HCT116 (cell line): ENCODE measurements around the gene PRDX3. TPM values are rescaled to one million over a fixed set of nuclear protein-coding genes. Genes with fewer than 3 reads are reported as not detected.

Experiments
- ATAC-seq: fragments of 200-7000 bp; cut with Tn5 transposase; 2 replicates; pipeline ENCODE4 v1.9.1; 2020; ENCODE audit warnings: mild to moderate bottlenecking, moderate library complexity
- BruUV-seq: library from RNA; stranded (reverse); fragments of 400-500 nt; replicated peaks from 2 replicates; lab custom pipeline; 2021; lab: Mats Ljungman, UMichigan
- CTCF ChIA-PET: fragments of 300-600 bp; sonication (Branson Sonifier 250); formaldehyde crosslinking; loops from one replicate; lab custom pipeline; 2021; ENCODE audit warnings: antibody characterized with exemption; lab: Charles Lee
- POLR2A ChIA-PET: fragments of 300-600, 350-600 bp; sonication (Branson Sonifier 250); formaldehyde crosslinking; loops from one replicate; lab custom pipeline; 2021; ENCODE audit warnings: antibody characterized with exemption; lab: Charles Lee
- RAD21 ChIA-PET, 2 experiments: fragments of 300-600 bp; sonication (Branson Sonifier 250); formaldehyde crosslinking; loops; one replicate each; lab custom pipeline; 2023; ENCODE audit warnings: low total read pairs in 2 of 2; ENCODE audit not compliant: uncharacterized antibody in 2 of 2, unreplicated experiment in 2 of 2, low non-redundant PET in 1 of 2; lab: Charles Lee
- DNase-seq: peaks from one replicate; pipeline ENCODE4 v3.0.0-alpha.2; 2010; ENCODE audit warnings: low read depth, low spot score
- H2AFZ ChIP-seq: fragments of 200-600 bp; shearing (Covaris generic), sonication (generic); 2 replicates; pipeline ENCODE4 v1.6.1; 2017; ENCODE audit warnings: low read depth, mixed run types, mixed read lengths, antibody characterized with exemption, low read length; ENCODE audit not compliant: poor library complexity, severe bottlenecking
- H3K27ac ChIP-seq: 2 replicates; pipeline ENCODE4 v1.5.1; 2012; ENCODE audit warnings: low read depth, low read length
- H3K27me3 ChIP-seq: fragments of 200-600 bp; sonication (generic); 2 replicates; pipeline ENCODE4 v1.6.1; 2016; ENCODE audit warnings: mixed run types, low read length, mixed read lengths; ENCODE audit not compliant: insufficient read depth
- H3K36me3 ChIP-seq, 2 experiments: fragments of 200-500 bp in 1 of 2; fragments of 200-600 bp in 1 of 2; sonication (Bioruptor generic) in 1 of 2; sonication (generic) in 1 of 2; 2 replicates each; pipeline versions ENCODE4 v1.5.1 to v1.6.1; 2014 to 2016; ENCODE audit warnings: low read length in 2 of 2, inconsistent platforms in 1 of 2, mixed read lengths in 1 of 2, mixed run types in 1 of 2; ENCODE audit not compliant: insufficient read depth in 2 of 2, control insufficient read depth in 1 of 2
- H3K4me1 ChIP-seq, 2 experiments: fragments of 200-600 bp in 1 of 2; sonication (generic) in 1 of 2; 2 replicates each; pipeline versions ENCODE4 v1.5.1 to v1.6.1; 2012 to 2017; ENCODE audit warnings: low read length in 2 of 2, inconsistent platforms in 1 of 2, mild to moderate bottlenecking in 1 of 2, mixed read lengths in 1 of 2, mixed run types in 1 of 2, moderate library complexity in 1 of 2; ENCODE audit not compliant: insufficient read depth in 2 of 2, control insufficient read depth in 1 of 2
- H3K4me2 ChIP-seq: fragments of 200-600 bp; sonication (generic); 2 replicates; pipeline ENCODE4 v1.6.1; 2017; ENCODE audit warnings: mixed run types, low read length, mixed read lengths
- H3K4me3 ChIP-seq, 2 experiments: fragments of 200-600 bp in 1 of 2; sonication (generic) in 1 of 2; replicated peaks in 1 of 2; 2 replicates each; pipeline ENCODE4 v1.5.1; 2011 to 2016; ENCODE audit warnings: low read length in 2 of 2, control low read depth in 1 of 2, low read depth in 1 of 2, mild to moderate bottlenecking in 1 of 2, mixed read lengths in 1 of 2, mixed run types in 1 of 2
- H3K79me2 ChIP-seq: fragments of 200-600 bp; sonication (generic); 2 replicates; pipeline ENCODE4 v1.6.1; 2017; ENCODE audit warnings: mild to moderate bottlenecking, mixed run types, low read length, moderate library complexity, mixed read lengths; ENCODE audit not compliant: insufficient read depth
- H3K9ac ChIP-seq: fragments of 200-600 bp; sonication (generic); 2 replicates; pipeline ENCODE4 v1.6.1; 2016; ENCODE audit warnings: low read length, mixed read lengths
- H3K9me2 ChIP-seq: fragments of 200-600 bp; sonication (generic), shearing (Covaris generic); 2 replicates; pipeline ENCODE4 v1.6.1; 2017; ENCODE audit warnings: mixed run types, mild to moderate bottlenecking, moderate library complexity; ENCODE audit not compliant: insufficient read depth
- H3K9me3 ChIP-seq, 2 experiments: fragments of 200-500 bp in 1 of 2; fragments of 200-600 bp in 1 of 2; sonication (Bioruptor generic) in 1 of 2; sonication (generic) in 1 of 2; 2 replicates each; pipeline ENCODE4 v1.6.1; 2014 to 2017; ENCODE audit warnings: low read length in 2 of 2, mixed read lengths in 2 of 2, inconsistent platforms in 1 of 2, low read depth in 1 of 2, mild to moderate bottlenecking in 1 of 2, mixed run types in 1 of 2, moderate library complexity in 1 of 2; ENCODE audit not compliant: control insufficient read depth in 1 of 2, insufficient read depth in 1 of 2
- H4K20me1 ChIP-seq: fragments of 200-600 bp; sonication (generic), shearing (Covaris generic); 2 replicates; pipeline ENCODE4 v1.6.1; 2017; ENCODE audit warnings: mixed run types, mild to moderate bottlenecking, moderate library complexity; ENCODE audit not compliant: insufficient read depth
- ATF3 ChIP-seq: IDR thresholded peaks from 2 replicates; pipeline ENCODE4 v1.6.1; 2012
- CBX3 ChIP-seq: IDR thresholded peaks from 2 replicates; pipeline ENCODE4 v1.6.1; 2012; ENCODE audit warnings: low read depth
- CEBPB ChIP-seq: IDR thresholded peaks from 2 replicates; pipeline ENCODE4 v1.6.1; 2012; ENCODE audit warnings: low read depth
- CTCF ChIP-seq, 3 experiments: fragments of 200-600 bp in 1 of 3; sonication (generic) in 1 of 3; IDR thresholded peaks in 2 of 3; conservative IDR thresholded peaks in 1 of 3; 2 replicates each; pipeline ENCODE4 v1.5.1; 2012 to 2017; ENCODE audit warnings: low read depth in 2 of 3, low read length in 2 of 3, antibody characterized with exemption in 1 of 3, borderline replicate concordance in 1 of 3, control low read depth in 1 of 3, mild to moderate bottlenecking in 1 of 3, mixed read lengths in 1 of 3, mixed run types in 1 of 3, moderate library complexity in 1 of 3; ENCODE audit not compliant: insufficient read depth in 1 of 3
- EGR1 ChIP-seq: IDR thresholded peaks from 2 replicates; pipeline ENCODE4 v1.6.1; 2012; ENCODE audit warnings: low read depth
- ELF1 ChIP-seq: IDR thresholded peaks from 2 replicates; pipeline ENCODE4 v1.6.1; 2012; ENCODE audit warnings: low read depth, borderline replicate concordance
- EZH2phosphoT487 ChIP-seq: fragments of 200-600 bp; IDR thresholded peaks from 2 replicates; pipeline ENCODE4 v1.6.1; 2018; ENCODE audit warnings: antibody characterized with exemption, borderline replicate concordance
- FOSL1 ChIP-seq: IDR thresholded peaks from 2 replicates; pipeline ENCODE4 v1.6.1; 2012; ENCODE audit warnings: low read depth
- JUND ChIP-seq: IDR thresholded peaks from 2 replicates; pipeline ENCODE4 v1.6.1; 2012
- MAX ChIP-seq: IDR thresholded peaks from 2 replicates; pipeline ENCODE4 v1.6.1; 2012
- POLR2A ChIP-seq: IDR thresholded peaks from 2 replicates; pipeline ENCODE4 v1.7.0; 2011; ENCODE audit warnings: borderline replicate concordance; ENCODE audit not compliant: insufficient read depth, insufficient read length; ENCODE audit errors: extremely low read depth
- POLR2AphosphoS5 ChIP-seq: IDR thresholded peaks from 2 replicates; pipeline ENCODE4 v1.6.1; 2011; ENCODE audit warnings: mild to moderate bottlenecking, low read depth, low read length, moderate library complexity
- SP1 ChIP-seq: IDR thresholded peaks from 2 replicates; pipeline ENCODE4 v1.6.1; 2012; ENCODE audit warnings: low read depth
- SRF ChIP-seq: IDR thresholded peaks from 2 replicates; pipeline ENCODE4 v1.6.1; 2012; ENCODE audit warnings: low read depth
- ZBTB33 ChIP-seq: IDR thresholded peaks from 2 replicates; pipeline ENCODE4 v1.6.1; 2011; ENCODE audit warnings: mild to moderate bottlenecking, low read length, moderate library complexity; ENCODE audit not compliant: insufficient replicate concordance; ENCODE audit errors: extremely low read depth
- ZFX ChIP-seq: fragments of 450-650 bp; IDR thresholded peaks from 2 replicates; pipeline ENCODE4 v1.6.1; 2017
- intact Hi-C: fragments of 100-400 bp; cut with micrococcal nuclease; formaldehyde crosslinking; loops from 2 replicates; pipeline ENCODE4 v1.10.0; 2022
- total RNA-seq: library from RNA; stranded (reverse); gene quantifications from one replicate; pipeline ENCODE4 v1.2.1, GENCODE V29; 2021; ENCODE audit not compliant: unreplicated experiment

The PRDX3 gene
- total RNA-seq, 1 experiment from 2014 or later = 281 TPM

- H4K20me1 ChIP-seq = no peaks in the 10 kb centered on the region
- ChIA-PET RAD21 (no interaction called here), POLR2A (no interaction called here), CTCF (interaction anchor here (1.1 kb wide), 1 partner anchor 14 kb away, joined by 5 read pairs; no protein-coding TSS in a partner anchor)
- no peak overlapping the region for H3K27ac ChIP-seq
- no peak for DNase-seq
- intact Hi-C loops = no loop called here
- H3K9me2 ChIP-seq = no peaks in the 10 kb centered on the region
- BruUV-seq = no TSS peak
- no peak overlapping the region for H2AFZ ChIP-seq
- no peak overlapping the region for H3K4me2 ChIP-seq
- no peaks in the 10 kb centered on the region for H3K36me3 ChIP-seq
- H3K9ac ChIP-seq = no peak overlapping the region
- TF ChIP-seq EZH2phosphoT487 (no peak), JUND (no peak), SP1 (no peak)
- no peaks in the 10 kb centered on the region for H3K79me2 ChIP-seq
- no peaks in the 10 kb centered on the region for H3K27me3 ChIP-seq
- H3K4me3 ChIP-seq = no peak overlapping the region
- no peak for ATAC-seq
- H3K4me1 ChIP-seq = peaks cover 0 to 6% of the 10 kb centered on the region in 2 experiments; a peak in 1 of 4 replicates
- no peaks in the 10 kb centered on the region for H3K9me3 ChIP-seq
Measured at GRCh38 chr10:119222966-119223386, 44.4 kb upstream of the PRDX3 start.

GRCh38 chr10:119222537-119222936, 43.9 kb upstream of the PRDX3 start:
- Histone ChIP-seq H3K27me3 (no peaks in the 10 kb centered on the region), H3K27ac (no peak overlapping the region), H3K4me2 (no peak overlapping the region), H3K36me3 (no peaks in the 10 kb centered on the region), H3K79me2 (no peaks in the 10 kb centered on the region), H2AFZ (no peak overlapping the region), H3K9me3 (no peaks in the 10 kb centered on the region), H3K4me3 (no peak overlapping the region), H4K20me1 (no peaks in the 10 kb centered on the region), H3K4me1 (peaks cover 0 to 6% of the 10 kb centered on the region in 2 experiments; a peak in 1 of 4 replicates), H3K9me2 (no peaks in the 10 kb centered on the region), H3K9ac (no peak overlapping the region)
- ChIA-PET CTCF (interaction anchor here (1.1 kb wide), 1 partner anchor 13 kb away, joined by 5 read pairs; no protein-coding TSS in a partner anchor), POLR2A (interaction anchor here (0.7 kb wide), 1 partner anchor 26 kb away, joined by 3 read pairs; no protein-coding TSS in a partner anchor), RAD21 (no interaction called here)
- no peak for DNase-seq
- no peak for TF ChIP-seq SRF
- no peak for TF ChIP-seq ELF1
- no peak for TF ChIP-seq EZH2phosphoT487
- TF ChIP-seq JUND = no peak
- no peak for TF ChIP-seq ATF3
- no peak for TF ChIP-seq POLR2AphosphoS5
- no peak for TF ChIP-seq CEBPB
- TF ChIP-seq SP1 = no peak
- TF ChIP-seq FOSL1 = no peak
- no peak for TF ChIP-seq POLR2A
- TF ChIP-seq MAX = no peak
- no peak for TF ChIP-seq ZFX
- no peak for TF ChIP-seq CBX3
- TF ChIP-seq CTCF (IDR thresholded peaks at IDR 0.05 in 2 of 3, conservative IDR thresholded peaks at IDR 0.05 in 1 of 3; ENCODE audit: borderline replicate concordance in 1 of 3, insufficient read depth in 1 of 3, low read depth in 2 of 3, low read length in 2 of 3) = no peak
- no peak for TF ChIP-seq EGR1
- TF ChIP-seq ZBTB33 = no peak
- intact Hi-C loops = no loop called here
- BruUV-seq = no TSS peak
- ATAC-seq = no peak
